ENCODE results near the gene TCFL5.

DNA sequence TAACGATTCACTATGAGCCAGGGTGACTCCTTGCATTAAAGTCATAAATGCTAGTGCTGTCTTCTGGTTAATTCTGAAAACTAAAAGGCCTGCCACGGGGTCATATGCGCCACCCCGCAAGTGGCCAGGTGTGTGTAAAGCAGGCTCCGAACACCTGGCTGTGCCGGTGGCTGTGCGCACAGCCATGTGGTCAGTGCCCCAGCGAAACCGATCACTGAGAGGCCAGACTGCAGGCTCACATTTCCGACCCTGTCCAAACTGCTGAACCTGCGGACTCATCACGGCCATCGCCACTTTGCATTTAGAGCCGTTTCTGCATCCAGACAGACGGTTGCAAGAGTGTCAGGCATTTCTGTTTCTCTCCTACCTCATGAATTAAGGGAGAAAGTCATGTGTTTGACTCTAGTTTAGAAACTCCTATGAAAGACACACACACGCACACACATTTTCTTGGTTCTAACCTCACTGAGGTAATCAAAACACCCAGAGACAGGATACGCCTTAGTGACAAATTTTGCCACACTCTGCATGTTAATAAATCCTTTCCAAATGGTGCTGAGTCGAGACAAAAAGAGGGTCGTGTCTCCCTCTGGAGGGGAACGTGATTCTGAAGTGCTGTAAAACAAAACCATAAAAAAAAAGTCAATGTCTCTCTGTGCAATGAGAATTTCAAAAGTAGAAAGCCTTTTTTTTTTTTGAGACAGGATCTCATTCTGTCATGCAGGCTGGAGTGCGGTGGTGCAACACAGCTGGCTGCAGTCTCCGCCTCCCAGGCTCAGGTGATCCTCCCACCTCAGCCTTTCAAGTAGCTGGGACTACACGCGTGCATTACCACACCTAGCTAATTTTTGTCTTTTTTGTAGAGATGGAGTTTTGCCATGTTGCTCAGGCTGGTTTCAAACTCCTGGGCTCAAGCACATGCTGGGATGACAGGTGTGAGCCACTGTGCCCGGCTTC lies 31.0 kb upstream of the TCFL5 start:
- TF ChIP-seq EZH2 (IDR thresholded peaks at IDR 0.05; ENCODE audit: insufficient read depth, poor library complexity, severe bottlenecking) (no peak), EZH2phosphoT487 (IDR thresholded peaks at IDR 0.05; ENCODE audit: insufficient read depth, low read depth) (no peak)

Measured in GM23248 (cell line).